Choroid plexus epithelial cell (primary cell): ENCODE measurements around the gene FADS2.

Experiments
- DNase-seq: peaks from one replicate; pipeline ENCODE4 v3.0.0-alpha.2; 2010; ENCODE audit warnings: low read depth
- H3K4me3 ChIP-seq: 2 replicates; pipeline ENCODE4 v1.5.1; 2011; ENCODE audit warnings: low read depth, mild to moderate bottlenecking, control low read depth, low read length, moderate library complexity
- TF ChIP-seq, protein P1 (sequence below): conservative IDR thresholded peaks from 2 replicates; pipeline ENCODE4 v1.5.1; 2011; ENCODE audit warnings: low read depth, mild to moderate bottlenecking, control low read depth, inconsistent platforms, low read length, moderate library complexity

FADS2 gene

DNA sequence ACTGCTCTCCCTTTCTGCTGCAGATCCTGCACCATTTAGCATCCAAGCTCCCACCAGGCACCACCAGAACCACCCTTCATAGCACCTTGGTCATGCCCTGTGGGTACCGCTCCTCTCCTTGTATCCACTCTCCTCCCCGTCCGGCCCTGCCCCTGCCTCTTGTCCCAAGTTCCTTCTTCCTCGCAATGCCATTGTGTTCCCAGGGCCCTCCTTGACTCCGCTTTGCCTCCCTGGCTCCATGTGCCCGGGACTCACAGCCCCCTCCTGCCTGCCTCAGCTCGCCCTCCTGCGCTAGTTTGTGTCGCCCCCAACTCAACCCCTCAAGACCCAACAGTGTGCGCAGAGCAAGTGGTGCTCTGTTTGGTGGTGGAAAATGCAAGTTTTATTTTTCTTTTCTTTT lies 10.8 kb downstream of the FADS2 start:
- no peak overlapping the region for H3K4me3 ChIP-seq
- TF ChIP-seq, protein P1, sequence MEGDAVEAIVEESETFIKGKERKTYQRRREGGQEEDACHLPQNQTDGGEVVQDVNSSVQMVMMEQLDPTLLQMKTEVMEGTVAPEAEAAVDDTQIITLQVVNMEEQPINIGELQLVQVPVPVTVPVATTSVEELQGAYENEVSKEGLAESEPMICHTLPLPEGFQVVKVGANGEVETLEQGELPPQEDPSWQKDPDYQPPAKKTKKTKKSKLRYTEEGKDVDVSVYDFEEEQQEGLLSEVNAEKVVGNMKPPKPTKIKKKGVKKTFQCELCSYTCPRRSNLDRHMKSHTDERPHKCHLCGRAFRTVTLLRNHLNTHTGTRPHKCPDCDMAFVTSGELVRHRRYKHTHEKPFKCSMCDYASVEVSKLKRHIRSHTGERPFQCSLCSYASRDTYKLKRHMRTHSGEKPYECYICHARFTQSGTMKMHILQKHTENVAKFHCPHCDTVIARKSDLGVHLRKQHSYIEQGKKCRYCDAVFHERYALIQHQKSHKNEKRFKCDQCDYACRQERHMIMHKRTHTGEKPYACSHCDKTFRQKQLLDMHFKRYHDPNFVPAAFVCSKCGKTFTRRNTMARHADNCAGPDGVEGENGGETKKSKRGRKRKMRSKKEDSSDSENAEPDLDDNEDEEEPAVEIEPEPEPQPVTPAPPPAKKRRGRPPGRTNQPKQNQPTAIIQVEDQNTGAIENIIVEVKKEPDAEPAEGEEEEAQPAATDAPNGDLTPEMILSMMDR, result no peak
- DNase-seq, result no peak

DNA sequence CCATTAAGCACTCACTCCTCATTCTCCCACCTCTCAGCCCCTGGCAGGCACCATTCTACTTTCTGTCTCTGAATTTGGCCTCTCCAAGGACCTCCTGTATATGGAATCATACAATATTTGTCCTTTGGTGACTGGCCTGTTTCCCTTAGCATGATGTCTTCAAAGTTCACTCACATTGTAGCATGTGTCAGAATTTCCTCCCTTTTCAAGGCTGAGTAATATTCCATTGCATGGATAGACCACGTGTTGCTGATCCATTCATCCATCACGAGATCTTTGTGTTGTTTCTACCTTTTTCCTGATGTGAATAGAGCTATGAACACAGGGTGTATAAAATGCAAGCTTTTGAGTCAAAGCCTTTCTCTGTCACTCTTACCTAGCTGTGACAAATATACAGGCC lies 11.6 kb downstream of the FADS2 start:
- no peak overlapping the region for H3K4me3 ChIP-seq
- TF ChIP-seq, protein P1, result no peak
- DNase-seq, result no peak

DNA sequence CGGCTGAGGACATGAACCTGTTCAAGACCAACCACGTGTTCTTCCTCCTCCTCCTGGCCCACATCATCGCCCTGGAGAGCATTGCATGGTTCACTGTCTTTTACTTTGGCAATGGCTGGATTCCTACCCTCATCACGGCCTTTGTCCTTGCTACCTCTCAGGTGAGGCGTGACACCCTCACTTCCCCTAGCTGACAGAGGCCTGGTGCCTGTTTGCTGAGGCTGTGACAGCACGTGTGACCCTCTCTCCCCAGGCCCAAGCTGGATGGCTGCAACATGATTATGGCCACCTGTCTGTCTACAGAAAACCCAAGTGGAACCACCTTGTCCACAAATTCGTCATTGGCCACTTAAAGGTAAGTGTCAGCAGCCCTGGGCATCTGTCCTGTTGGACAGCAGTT lies 12.3 kb downstream of the FADS2 start:
- TF ChIP-seq, protein P1, result no peak
- DNase-seq, result no peak

DNA sequence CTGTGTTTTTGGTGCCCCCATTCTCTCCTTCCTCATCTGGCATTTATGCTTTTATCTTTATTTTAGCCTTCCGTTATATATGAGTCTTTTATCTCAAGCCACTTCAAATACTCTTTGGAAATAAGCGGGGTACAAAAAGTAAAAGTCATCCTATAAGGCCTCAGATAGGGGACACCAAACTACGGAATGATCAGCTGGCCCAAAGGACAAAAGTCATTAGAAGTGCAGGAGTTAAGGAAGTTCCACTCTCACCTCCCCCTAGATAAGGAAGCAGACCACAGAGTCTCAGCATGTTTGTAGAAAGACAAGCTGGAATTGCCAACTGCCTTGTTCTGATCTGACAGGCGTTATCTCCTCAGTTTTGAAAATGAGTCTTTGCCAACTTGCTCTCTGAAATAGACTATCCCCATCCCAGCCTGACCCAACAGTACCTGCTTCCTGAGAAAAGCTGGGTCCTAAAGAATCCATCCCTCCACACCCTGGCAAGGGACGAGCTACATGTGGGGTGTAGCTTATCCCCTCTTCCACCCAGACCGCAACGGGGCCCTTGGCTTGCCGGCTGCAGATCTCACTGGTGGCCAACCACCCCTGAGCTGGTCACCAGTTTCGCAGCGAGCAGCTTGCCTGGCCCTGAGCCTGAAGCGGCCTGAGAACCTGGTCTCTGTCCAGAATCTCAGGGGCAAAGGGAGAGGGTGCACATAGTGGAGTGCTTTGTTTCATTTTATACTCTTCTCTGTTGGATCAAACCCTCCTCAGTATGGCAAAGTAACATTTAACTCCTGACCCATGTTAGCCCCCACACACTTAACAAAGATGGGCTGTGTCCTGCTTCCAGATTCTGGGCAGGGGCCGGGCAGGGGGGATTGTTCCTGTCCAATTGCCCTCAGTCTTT lies 13.8 kb downstream of the FADS2 start:
- H3K4me3 ChIP-seq, result no peak overlapping the region
- TF ChIP-seq, protein P1, result no peak
- DNase-seq, result no peak

More for the DNA sequence above, 12.3 kb downstream of the FADS2 start:
- no peak overlapping the region for H3K4me3 ChIP-seq

DNA sequence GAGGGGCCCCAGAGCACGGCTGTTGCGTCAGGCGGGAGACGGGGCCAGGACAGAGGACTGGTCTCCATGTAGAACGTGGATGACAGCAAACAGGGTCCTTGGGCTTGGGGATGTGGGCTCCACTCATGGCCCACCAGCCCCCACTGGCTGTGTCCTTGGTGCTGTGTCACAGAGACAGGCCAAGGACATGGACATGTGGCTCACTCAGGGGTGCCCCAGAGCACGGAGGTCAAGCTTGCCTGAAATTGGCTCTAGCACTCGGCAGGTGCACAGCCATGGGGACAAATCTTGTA lies 14.4 kb downstream of the FADS2 start:
- TF ChIP-seq, protein P1, result no peak
- H3K4me3 ChIP-seq, result no peak overlapping the region
- no peak for DNase-seq

DNA sequence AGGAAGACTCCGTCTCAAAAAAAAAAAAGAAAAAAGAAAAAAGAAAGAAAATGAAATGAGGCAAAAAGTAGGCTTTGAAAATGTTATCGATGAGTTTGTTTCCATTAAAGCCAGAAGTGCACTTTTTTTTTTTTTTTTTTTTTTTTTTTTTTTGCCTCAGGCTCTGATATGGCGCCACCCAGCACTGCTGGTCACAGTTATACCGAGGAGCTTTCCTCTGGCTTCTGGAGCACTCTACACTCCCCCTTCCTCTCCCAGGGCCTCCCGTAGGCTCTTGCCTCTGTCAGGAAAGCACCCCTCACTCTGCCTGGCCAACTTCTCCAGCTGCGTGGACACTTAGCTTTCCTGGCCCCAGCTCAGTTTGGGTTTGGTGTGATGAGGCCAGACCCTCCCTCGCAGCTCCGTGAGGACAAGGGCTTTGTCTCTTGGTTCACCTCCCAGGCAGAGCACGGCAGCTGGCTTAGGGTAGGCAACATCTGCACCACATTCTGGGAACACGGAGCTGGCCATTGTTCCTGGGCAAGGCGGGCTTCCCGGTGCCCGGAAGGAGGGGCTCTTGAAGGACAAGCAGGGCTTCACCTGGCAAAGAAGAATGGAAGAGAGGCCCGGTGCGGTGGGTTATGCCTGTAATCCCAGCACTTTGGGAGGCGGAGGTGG lies 16.9 kb downstream of the FADS2 start:
- no peak for DNase-seq
- no peak overlapping the region for H3K4me3 ChIP-seq
- TF ChIP-seq, protein P1, result no peak

DNA sequence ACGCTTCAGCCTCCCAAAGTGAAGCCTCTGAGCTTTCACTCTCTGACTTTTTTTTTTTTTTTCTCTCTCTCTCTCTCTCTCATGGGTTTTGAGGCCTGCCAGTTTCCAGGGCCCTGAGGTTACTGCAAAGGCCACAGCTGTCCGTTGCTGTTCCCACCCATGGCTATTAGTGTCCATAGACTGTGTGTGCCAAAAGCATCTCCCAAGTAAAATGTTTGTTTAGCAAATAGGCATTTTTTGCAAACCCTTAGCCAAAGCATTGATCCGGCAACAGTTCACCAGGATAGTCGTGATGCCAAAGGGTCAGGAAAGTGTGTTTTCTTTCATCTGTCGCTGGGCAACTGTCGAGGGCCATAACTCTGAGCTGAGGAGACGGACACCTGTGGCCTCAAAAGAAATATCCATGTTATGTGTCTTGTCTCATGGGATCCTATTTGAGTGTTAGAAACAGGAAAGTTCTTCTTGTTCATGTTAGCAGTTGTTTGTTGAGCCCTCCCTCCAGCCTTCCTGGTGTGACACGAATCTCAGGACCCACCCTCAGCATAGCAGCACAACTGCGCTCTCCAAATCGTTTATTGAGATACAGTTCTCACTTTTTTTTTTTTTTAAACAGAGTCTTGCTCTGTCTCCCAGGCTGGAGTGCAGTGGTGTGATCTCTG lies 18.4 kb downstream of the FADS2 start:
- TF ChIP-seq, protein P1, result no peak
- DNase-seq, result no peak
- H3K4me3 ChIP-seq, result no peak overlapping the region
